ENCODE data around the gene YES1. TPM values are rescaled to one million over a fixed set of nuclear protein-coding genes. Genes with fewer than 3 reads are reported as not detected.

YES1 gene
- total and polyA plus RNA-seq, 12 donors = 11.5 to 84.1 (median 42.5) TPM

DNA sequence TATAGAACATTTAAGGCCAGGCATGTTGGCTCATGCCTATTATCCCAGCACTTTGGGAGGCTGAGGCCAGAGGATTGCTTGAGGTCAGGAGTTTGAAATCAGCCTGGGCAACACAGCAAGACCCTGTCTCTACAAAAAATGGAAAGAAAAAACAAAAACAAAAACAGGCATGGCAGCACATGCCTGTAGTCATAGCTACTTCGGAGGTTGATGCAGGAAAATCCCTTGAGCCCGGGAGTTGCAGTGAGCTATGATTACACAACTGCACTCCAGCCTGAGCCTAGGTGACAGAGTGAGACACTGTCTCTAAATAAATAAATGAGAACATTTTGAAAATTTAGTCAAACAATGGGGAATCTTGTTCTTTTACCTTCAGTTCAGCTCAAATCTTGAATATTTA, 12.1 kb upstream of the YES1 start:
- H3K27me3 ChIP-seq = no peaks in the 10 kb centered on the region
- no peaks in the 10 kb centered on the region for H3K36me3 ChIP-seq (replicated peaks in 1 of 2)
- no peak for TF ChIP-seq POLR2A (IDR thresholded peaks at IDR 0.05)
- no peak for TF ChIP-seq CTCF (IDR thresholded peaks at IDR 0.05)
- WGBS, 4 donors = 60 to 75% (median 73%) methylated on average over 2 of the region's 2 CpGs
- no peak overlapping the region for H3K4me3 ChIP-seq
- H3K4me1 ChIP-seq (replicated peaks in 1 of 2) = no peaks in the 10 kb centered on the region
- H3K9me3 ChIP-seq (replicated peaks in 1 of 3) = no peaks in the 10 kb centered on the region
- DNase-seq = no peak
- H3K27ac ChIP-seq = no peak overlapping the region
- intact Hi-C loops (cut with DNase I) = no loop called here

- TF ChIP-seq POLR2A (IDR thresholded peaks at IDR 0.05) (no peak), CTCF (IDR thresholded peaks at IDR 0.05) (no peak)
- H3K4me3 ChIP-seq = no peak overlapping the region
- 34 to 54% (median 49%) methylated on average over 4 of the region's 4 CpGs for WGBS, 4 donors
- H3K4me1 ChIP-seq (replicated peaks in 1 of 2) = no peaks in the 10 kb centered on the region
- no peak for DNase-seq
- intact Hi-C loops (cut with DNase I) = no loop called here
- H3K27ac ChIP-seq = no peak overlapping the region
- no peaks in the 10 kb centered on the region for H3K9me3 ChIP-seq (replicated peaks in 1 of 3)
- H3K27me3 ChIP-seq = no peaks in the 10 kb centered on the region
- H3K36me3 ChIP-seq (replicated peaks in 1 of 2) = no peaks in the 10 kb centered on the region
These were observed 8.6 kb upstream of the YES1 start for GRCh38 chr18:820591-821165.

- no peak overlapping the region for H3K4me3 ChIP-seq
- no peak for DNase-seq
- 28 to 47% (median 34%) methylated on average over 2 of the region's 2 CpGs for WGBS, 4 donors
- no peak overlapping the region for H3K27ac ChIP-seq
- peaks cover 0 to 11% of the 10 kb centered on the region in 2 donors for H3K4me1 ChIP-seq (replicated peaks in 1 of 2)
- TF ChIP-seq CTCF (IDR thresholded peaks at IDR 0.05) = no peak
- no peak for TF ChIP-seq POLR2A (IDR thresholded peaks at IDR 0.05)
- no peaks in the 10 kb centered on the region for H3K27me3 ChIP-seq
- no peaks in the 10 kb centered on the region for H3K36me3 ChIP-seq (replicated peaks in 1 of 2)
- H3K9me3 ChIP-seq (replicated peaks in 1 of 3) = no peaks in the 10 kb centered on the region
- intact Hi-C loops (cut with DNase I) = no loop called here
These were observed 4.8 kb upstream of the YES1 start for GRCh38 chr18:816869-817268.

GRCh38 chr18:816088-816653, 4.1 kb upstream of the YES1 start:
- 88 to 96% (median 92%) methylated on average over 4 of the region's 4 CpGs for WGBS, 4 donors
- Histone ChIP-seq H3K36me3 (replicated peaks in 1 of 2) (no peaks in the 10 kb centered on the region), H3K9me3 (replicated peaks in 1 of 3) (no peaks in the 10 kb centered on the region), H3K4me1 (replicated peaks in 1 of 2) (peaks cover 0 to 11% of the 10 kb centered on the region in 2 donors), H3K27me3 (no peaks in the 10 kb centered on the region), H3K27ac (no peak overlapping the region), H3K4me3 (no peak overlapping the region)
- DNase-seq = no peak
- TF ChIP-seq CTCF (IDR thresholded peaks at IDR 0.05) (no peak), POLR2A (IDR thresholded peaks at IDR 0.05) (no peak)
- intact Hi-C loops (cut with DNase I) = no loop called here
